ENCODE data around the gene CNTN1.

DNA sequence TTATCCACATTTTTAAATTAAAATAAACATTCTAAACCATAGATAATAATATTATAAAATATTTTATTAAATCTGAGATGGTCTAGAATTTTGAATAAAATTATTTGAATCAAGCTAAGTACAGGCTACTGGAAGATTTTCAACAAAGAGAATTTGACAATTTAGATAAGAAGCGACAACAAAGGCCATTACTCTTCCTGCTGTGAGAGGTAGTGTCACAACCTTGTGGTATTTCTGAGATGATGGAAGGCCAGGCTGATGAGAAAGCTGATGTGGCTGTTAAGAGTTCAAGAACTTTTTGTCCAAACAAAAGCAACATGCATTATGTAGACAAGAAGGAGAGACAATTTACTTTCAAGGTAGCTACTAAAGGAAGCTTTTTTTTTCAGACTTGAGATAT, 43.7 kb upstream of the CNTN1 start:
- no peak for TF ChIP-seq POLR2A (IDR thresholded peaks at IDR 0.05)
- TF ChIP-seq CTCF (IDR thresholded peaks at IDR 0.05): no peak
- TF ChIP-seq EP300 (IDR thresholded peaks at IDR 0.05): no peak

Measured in ovary (tissue), 3 donors.